Endothelial cell of umbilical vein (primary cell): Measurements from ENCODE around the gene KRT79. TPM values are rescaled to one million over a fixed set of nuclear protein-coding genes. Genes with fewer than 3 reads are reported as not detected.

Experiments used
- BruUV-seq: library from RNA; stranded (reverse); fragments of 400-500 nt; replicated peaks from 2 replicates; lab custom pipeline; 2021; lab: Mats Ljungman, UMichigan
- CTCF ChIA-PET: fragments of 300-600, 350-600 bp; sonication (Branson Sonifier 250); formaldehyde crosslinking; loops from one replicate; lab custom pipeline; 2021; ENCODE audit warnings: antibody characterized with exemption, inconsistent platforms; lab: Charles Lee
- POLR2A ChIA-PET: fragments of 300-600, 350-600 bp; sonication (Branson Sonifier 250); formaldehyde crosslinking; loops from one replicate; lab custom pipeline; 2021; ENCODE audit warnings: antibody characterized with exemption, inconsistent platforms; lab: Charles Lee
- DNase-seq: peaks from one replicate; pipeline ENCODE4 v3.0.0-alpha.2; 2011; ENCODE audit warnings: low read depth, low spot score
- FAIRE-seq: peaks from 2 replicates; lab custom pipeline; 2011; peaks lifted over from hg19 to GRCh38; lab: Jason Lieb, UNC
- H2AFZ ChIP-seq: 2 replicates; pipeline ENCODE4 v1.6.0; 2012; ENCODE audit warnings: low read depth, low read length, control low read depth, inconsistent platforms
- H3K27ac ChIP-seq: 2 replicates; pipeline ENCODE4 v1.5.1; 2011; ENCODE audit warnings: low read depth, mild to moderate bottlenecking, control low read depth, low read length, moderate library complexity; ENCODE audit not compliant: insufficient read depth
- H3K27me3 ChIP-seq, 2 experiments: 2 replicates each; pipeline versions ENCODE4 v1.6.0 to v1.6.1; 2011; ENCODE audit warnings: low read length in 2 of 2, mixed read lengths in 1 of 2; ENCODE audit not compliant: control insufficient read depth in 2 of 2, insufficient read depth in 2 of 2
- H3K36me3 ChIP-seq, 2 experiments: 2 replicates in 1 of 2; 3 replicates in 1 of 2; pipeline ENCODE4 v1.5.1; 2011; ENCODE audit warnings: low read length in 2 of 2, mild to moderate bottlenecking in 1 of 2, moderate library complexity in 1 of 2; ENCODE audit not compliant: control insufficient read depth in 2 of 2, insufficient read depth in 2 of 2; ENCODE audit errors: extremely low read depth in 1 of 2
- H3K4me1 ChIP-seq: 3 replicates; pipeline ENCODE4 v1.5.1; 2011; ENCODE audit warnings: mild to moderate bottlenecking, low read length; ENCODE audit not compliant: control insufficient read depth, insufficient read depth; ENCODE audit errors: extremely low read depth
- H3K4me2 ChIP-seq: 2 replicates; pipeline ENCODE4 v1.6.1; 2011; ENCODE audit warnings: low read length, control low read depth, mixed read lengths; ENCODE audit not compliant: insufficient read depth
- H3K4me3 ChIP-seq, 3 experiments: fragments of 200-600 bp in 1 of 3; sonication (generic), shearing (Covaris generic) in 1 of 3; replicated peaks in 1 of 3; 2 replicates each; pipeline ENCODE4 v1.5.1; 2011 to 2016; ENCODE audit warnings: control low read depth in 3 of 3, low read length in 3 of 3, mild to moderate bottlenecking in 2 of 3, inconsistent platforms in 1 of 3, low read depth in 1 of 3, moderate library complexity in 1 of 3; ENCODE audit not compliant: insufficient read depth in 1 of 3
- H3K79me2 ChIP-seq: 2 replicates; pipeline ENCODE4 v1.6.0; 2012; ENCODE audit warnings: low read length, inconsistent platforms; ENCODE audit not compliant: control insufficient read depth, insufficient read depth
- H3K9ac ChIP-seq: replicated peaks from 2 replicates; pipeline ENCODE3; 2011; ENCODE audit warnings: low read length, control low read depth; ENCODE audit not compliant: insufficient read depth; ENCODE audit errors: extremely low read depth
- H3K9me1 ChIP-seq: replicated peaks from 3 replicates; pipeline ENCODE4 v1.6.0; 2011; ENCODE audit warnings: mild to moderate bottlenecking, low read length; ENCODE audit not compliant: control insufficient read depth, insufficient read depth; ENCODE audit errors: extremely low read depth
- H3K9me3 ChIP-seq: replicated peaks from 2 replicates; pipeline ENCODE4 v1.5.1; 2012; ENCODE audit warnings: low read length, inconsistent platforms; ENCODE audit not compliant: control insufficient read depth, insufficient read depth
- H4K20me1 ChIP-seq: replicated peaks from 2 replicates; pipeline ENCODE3; 2011; ENCODE audit warnings: mild to moderate bottlenecking, low read length; ENCODE audit not compliant: control insufficient read depth, insufficient read depth; ENCODE audit errors: extremely low read depth
- EZH2 ChIP-seq: IDR thresholded peaks from 2 replicates; pipeline ENCODE4 v1.6.1; 2012; ENCODE audit warnings: borderline replicate concordance, low read depth, mild to moderate bottlenecking, moderate library complexity, low read length, inconsistent platforms; ENCODE audit not compliant: severe bottlenecking
- FOS ChIP-seq: IDR thresholded peaks from 2 replicates; pipeline ENCODE4 v1.6.1; 2011; ENCODE audit warnings: mild to moderate bottlenecking, low read length, moderate library complexity, borderline replicate concordance; ENCODE audit not compliant: insufficient read depth
- GATA2 ChIP-seq: IDR thresholded peaks from 2 replicates; pipeline ENCODE4 v1.7.0; 2011; ENCODE audit warnings: low read depth, mild to moderate bottlenecking, moderate library complexity, mixed read lengths, low read length; ENCODE audit not compliant: insufficient read length, insufficient read depth
- JUN ChIP-seq: IDR thresholded peaks from 2 replicates; pipeline ENCODE4 v1.6.1; 2011; ENCODE audit warnings: borderline replicate concordance, low read depth; ENCODE audit not compliant: insufficient read length, insufficient read depth
- MYC ChIP-seq: IDR thresholded peaks from one replicate; pipeline ENCODE4 v1.6.1; 2011; ENCODE audit warnings: mild to moderate bottlenecking, low read depth, low read length
- POLR2A ChIP-seq: IDR thresholded peaks from 2 replicates; pipeline ENCODE4 v1.6.1; 2012; ENCODE audit warnings: low read depth, mild to moderate bottlenecking, control low read depth, low read length
- POLR2AphosphoS5 ChIP-seq: IDR thresholded peaks from 2 replicates; pipeline ENCODE4 v1.6.1; 2012; ENCODE audit warnings: low read depth, mild to moderate bottlenecking, control low read depth, low read length, moderate library complexity; ENCODE audit not compliant: insufficient read depth
- dilution Hi-C: fragments of 300-500 bp; cut with MboI; formaldehyde crosslinking; loops from one replicate; pipeline ENCODE4 v1.15.0; 2019; ENCODE audit warnings: low sequenced_read_pairs; ENCODE audit not compliant: extremely low pct_ligation_motif_present
- intact Hi-C: fragments of 100-400 bp; cut with micrococcal nuclease; formaldehyde crosslinking; loops from one replicate; pipeline ENCODE4 v1.10.0; 2022
- polyA plus RNA-seq, 4 experiments: library from polyadenylated mRNA; depleted of rRNA in 3 of 4; stranded (reverse) in 3 of 4; unstranded in 1 of 4; fragments of >200 nt; gene quantifications; 2 replicates each; pipeline versions ENCODE4 v1.2.1 to v1.2.3, GENCODE V29; 2011 to 2012; ENCODE audit warnings: missing spikeins in 1 of 4
- total RNA-seq: library from RNA; stranded (reverse); gene quantifications from 2 replicates; pipeline ENCODE4 v1.2.3, GENCODE V29; 2021
- TF ChIP-seq, protein P1 (sequence below): IDR thresholded peaks from 2 replicates; pipeline ENCODE4 v1.6.1; 2011; ENCODE audit not compliant: insufficient read depth, insufficient read length
- TF ChIP-seq, protein P2 (sequence below), 2 donors: IDR thresholded peaks; 1 replicate in 1 of 2; 2 replicates in 1 of 2; pipeline ENCODE4 v1.5.1; 2011; ENCODE audit warnings: low read length in 2 of 2, mild to moderate bottlenecking in 2 of 2, moderate library complexity in 2 of 2, control low read depth in 1 of 2, inconsistent platforms in 1 of 2, low read depth in 1 of 2; ENCODE audit not compliant: insufficient read depth in 1 of 2; ENCODE audit errors: extremely low read depth in 1 of 2

Gene KRT79
- total and polyA plus RNA-seq, 2 donors (not counting 3 experiments of a cell fraction or from before 2014, with no cell fraction given), result not detected

DNA sequence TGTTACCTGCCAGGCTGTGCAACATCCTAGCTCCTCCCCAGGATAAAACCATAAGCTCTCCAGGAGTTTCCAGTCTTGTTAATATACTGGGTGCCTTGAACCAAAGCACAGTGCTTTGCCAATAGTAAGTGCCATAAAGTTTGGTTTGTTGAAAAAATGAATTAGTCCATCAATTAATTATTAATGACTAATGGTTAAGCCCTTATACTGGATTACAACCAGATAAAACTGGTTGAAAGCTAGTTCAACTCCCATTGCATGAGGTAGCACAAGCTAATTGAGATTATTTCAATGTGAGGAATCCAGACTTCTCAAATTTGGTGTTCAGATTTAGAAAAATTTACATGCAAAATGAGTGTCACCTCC, 36.6 kb downstream of the KRT79 start:
- no peak overlapping the region for H2AFZ ChIP-seq
- H3K79me2 ChIP-seq, result no peaks in the 10 kb centered on the region
- no peak for TF ChIP-seq GATA2
- no peak for TF ChIP-seq MYC
- TF ChIP-seq POLR2AphosphoS5, result no peak
- TF ChIP-seq JUN, result no peak
- TF ChIP-seq, protein P1, sequence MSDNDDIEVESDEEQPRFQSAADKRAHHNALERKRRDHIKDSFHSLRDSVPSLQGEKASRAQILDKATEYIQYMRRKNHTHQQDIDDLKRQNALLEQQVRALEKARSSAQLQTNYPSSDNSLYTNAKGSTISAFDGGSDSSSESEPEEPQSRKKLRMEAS, result no peak
- TF ChIP-seq FOS, result no peak
- no peak for TF ChIP-seq POLR2A
- TF ChIP-seq EZH2, result no peak
- TF ChIP-seq, protein P2, sequence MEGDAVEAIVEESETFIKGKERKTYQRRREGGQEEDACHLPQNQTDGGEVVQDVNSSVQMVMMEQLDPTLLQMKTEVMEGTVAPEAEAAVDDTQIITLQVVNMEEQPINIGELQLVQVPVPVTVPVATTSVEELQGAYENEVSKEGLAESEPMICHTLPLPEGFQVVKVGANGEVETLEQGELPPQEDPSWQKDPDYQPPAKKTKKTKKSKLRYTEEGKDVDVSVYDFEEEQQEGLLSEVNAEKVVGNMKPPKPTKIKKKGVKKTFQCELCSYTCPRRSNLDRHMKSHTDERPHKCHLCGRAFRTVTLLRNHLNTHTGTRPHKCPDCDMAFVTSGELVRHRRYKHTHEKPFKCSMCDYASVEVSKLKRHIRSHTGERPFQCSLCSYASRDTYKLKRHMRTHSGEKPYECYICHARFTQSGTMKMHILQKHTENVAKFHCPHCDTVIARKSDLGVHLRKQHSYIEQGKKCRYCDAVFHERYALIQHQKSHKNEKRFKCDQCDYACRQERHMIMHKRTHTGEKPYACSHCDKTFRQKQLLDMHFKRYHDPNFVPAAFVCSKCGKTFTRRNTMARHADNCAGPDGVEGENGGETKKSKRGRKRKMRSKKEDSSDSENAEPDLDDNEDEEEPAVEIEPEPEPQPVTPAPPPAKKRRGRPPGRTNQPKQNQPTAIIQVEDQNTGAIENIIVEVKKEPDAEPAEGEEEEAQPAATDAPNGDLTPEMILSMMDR (IDR thresholded peaks at IDR 0.05; ENCODE audit: extremely low read depth in 1 of 2, insufficient read depth in 1 of 2, low read depth in 1 of 2, low read length in 2 of 2), result no peak
- H3K4me3 ChIP-seq, result no peak overlapping the region
- no peaks in the 10 kb centered on the region for H3K9me3 ChIP-seq
- no peaks in the 10 kb centered on the region for H4K20me1 ChIP-seq
- no peak overlapping the region for H3K9ac ChIP-seq
- FAIRE-seq (no peak), DNase-seq (no peak)
- no peaks in the 10 kb centered on the region for H3K9me1 ChIP-seq
- no TSS peak for BruUV-seq
- H3K4me1 ChIP-seq, result no peaks in the 10 kb centered on the region
- intact Hi-C loops, result no loop called here
- dilution Hi-C loops, result no loop called here
- no peak overlapping the region for H3K27ac ChIP-seq
- CTCF ChIA-PET, result no interaction called here
- H3K4me2 ChIP-seq, result no peak overlapping the region
- POLR2A ChIA-PET, result no interaction called here
- peaks cover 0 to 8% of the 10 kb centered on the region in 2 experiments for H3K27me3 ChIP-seq
- no peaks in the 10 kb centered on the region for H3K36me3 ChIP-seq
